HUES6 (cell line): ENCODE results near the gene HOMEZ.
"Not testable (repeated sequence)": the region's sequence is repeated elsewhere in the genome, so short reads cannot be mapped to it uniquely, and the experiment has no call there.

Source experiments
- H3K27ac ChIP-seq: 2 replicates; pipeline ENCODE4 v1.7.0; 2013; ENCODE audit warnings: low read depth, mild to moderate bottlenecking, low read length, inconsistent platforms
- H3K27me3 ChIP-seq: 2 replicates; pipeline ENCODE4 v1.6.1; 2013; ENCODE audit warnings: low read length; ENCODE audit not compliant: control insufficient read depth, insufficient read depth
- H3K36me3 ChIP-seq: 2 replicates; pipeline ENCODE4 v1.6.1; 2013; ENCODE audit warnings: low read length; ENCODE audit not compliant: control insufficient read depth, insufficient read depth
- H3K4me1 ChIP-seq: 2 replicates; pipeline ENCODE4 v1.6.1; 2013; ENCODE audit warnings: low read length; ENCODE audit not compliant: control insufficient read depth, insufficient read depth
- H3K4me3 ChIP-seq: 2 replicates; pipeline ENCODE4 v1.5.1; 2013; ENCODE audit warnings: low read depth, low read length
- H3K9ac ChIP-seq: one replicate; pipeline ENCODE4 v1.6.1; 2013; ENCODE audit warnings: mild to moderate bottlenecking, low read length
- H3K9me3 ChIP-seq: 2 replicates; pipeline ENCODE4 v1.6.1; 2013; ENCODE audit warnings: low read depth, low read length; ENCODE audit not compliant: control insufficient read depth, insufficient read depth

The HOMEZ gene

GRCh38 chr14:23286020-23286901, at the start of gene HOMEZ:
Gene HOMEZ, minus strand, starts transcription at chr14:23286132. Its CDS starts 180 bp downstream, at chr14:23285952.
- Histone ChIP-seq H3K27me3 (peaks cover 42% of the 10 kb centered on the region), H3K4me3 (peak within 1 kb of the TSS; percentile 73), H3K36me3 (no peaks in the 10 kb centered on the region), H3K4me1 (0 out of 2 replicates have a peak, but pooled peaks cover 6% of the 10 kb centered on the region), H3K27ac (peak within 1 kb of the TSS; percentile 63; the same call in 1 of the 2 replicates), H3K9ac (peak within 1 kb of the TSS; percentile 80), H3K9me3 (no peaks in the 10 kb centered on the region)

- Histone ChIP-seq H3K27ac (no peak overlapping the region), H3K9ac (no peak overlapping the region), H3K27me3 (no peaks in the 10 kb centered on the region), H3K36me3 (no peaks in the 10 kb centered on the region), H3K9me3 (peaks cover 23% of the 10 kb centered on the region), H3K4me1 (no peaks in the 10 kb centered on the region), H3K4me3 (no peak overlapping the region)
Measured at GRCh38 chr14:23335623-23336022, 49.7 kb upstream of the HOMEZ start.

DNA sequence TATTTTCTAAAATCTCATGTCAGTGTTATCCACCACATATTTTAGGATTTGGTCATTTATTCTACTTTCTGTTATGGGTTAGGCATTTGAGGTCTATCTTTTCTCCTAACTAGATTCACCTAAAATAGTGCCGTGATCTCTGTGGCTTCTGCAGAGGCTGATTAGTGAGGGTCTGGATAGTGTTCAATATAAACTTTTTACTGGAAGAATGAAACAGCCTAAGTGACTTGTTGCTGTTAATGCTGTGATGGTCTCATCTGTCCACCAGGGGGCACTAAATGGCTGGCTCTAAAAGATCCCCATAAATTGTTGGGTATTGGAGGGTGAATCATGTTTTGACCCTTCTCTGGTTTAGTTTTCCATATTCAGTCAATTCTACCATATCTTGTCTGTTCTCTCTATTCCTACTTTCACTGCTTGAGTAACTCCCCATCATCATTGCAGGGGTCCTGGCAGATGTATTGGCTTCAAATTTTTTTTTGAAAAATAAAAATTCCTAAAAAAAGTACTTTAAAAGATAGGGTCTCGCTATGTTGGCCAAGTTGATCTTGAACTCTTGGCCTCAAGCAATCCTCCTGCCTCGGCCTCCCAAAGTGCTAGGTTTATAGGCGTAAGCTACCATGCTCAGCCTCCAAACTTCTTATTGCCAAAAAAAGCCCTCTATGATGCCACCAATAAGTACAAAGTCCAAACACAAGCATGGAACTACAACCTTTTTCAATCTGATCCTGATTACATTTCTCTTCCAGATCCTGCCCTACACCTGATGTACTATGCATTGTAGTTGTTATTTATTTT, 42.2 kb upstream of the HOMEZ start:
- no peak overlapping the region for H3K4me3 ChIP-seq
- no peaks in the 10 kb centered on the region for H3K27me3 ChIP-seq
- no peak overlapping the region for H3K9ac ChIP-seq
- H3K4me1 ChIP-seq, result no peaks in the 10 kb centered on the region
- no peaks in the 10 kb centered on the region for H3K9me3 ChIP-seq
- H3K27ac ChIP-seq, result no peak overlapping the region
- peaks cover 23% of the 10 kb centered on the region for H3K36me3 ChIP-seq

DNA sequence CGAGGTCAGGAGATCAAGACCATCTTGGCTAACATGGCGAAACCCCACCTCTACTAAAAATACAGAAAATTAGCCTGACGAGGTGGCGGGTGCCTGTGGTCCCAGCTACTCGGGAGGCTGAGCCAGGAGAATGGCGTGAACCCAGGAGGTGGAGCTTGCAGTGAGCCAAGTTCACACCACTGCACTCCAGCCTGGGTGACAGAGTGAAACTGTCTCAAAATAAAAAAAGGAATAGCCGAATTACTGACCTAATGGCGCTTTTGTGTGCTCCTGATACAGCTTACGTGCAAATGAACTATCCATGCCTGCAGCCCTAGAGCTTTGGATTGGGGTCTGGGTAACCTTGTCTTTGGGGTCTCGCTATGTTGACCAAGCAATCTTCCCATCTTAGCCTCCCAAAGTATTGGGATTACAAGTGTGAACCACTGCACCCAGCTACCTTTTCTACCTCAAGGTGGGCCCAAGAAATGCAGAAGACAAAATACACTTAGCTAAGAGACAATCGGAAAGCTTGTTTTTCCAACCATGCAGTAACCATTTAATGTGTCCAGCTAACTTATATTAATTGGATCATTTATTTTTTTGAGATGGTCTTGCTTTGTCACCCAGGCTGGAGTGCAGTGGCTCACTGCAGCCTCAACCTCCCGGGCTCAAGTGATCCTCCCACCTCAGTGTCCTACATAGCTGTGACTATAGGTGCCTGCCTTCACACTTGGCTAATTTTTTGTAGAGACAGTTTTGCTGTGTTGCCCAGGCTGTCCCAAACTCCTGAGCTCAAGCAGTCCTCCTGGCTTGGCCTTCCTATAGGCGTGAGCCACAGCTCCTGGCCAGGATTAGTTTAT, 40.8 kb upstream of the HOMEZ start:
- Histone ChIP-seq H3K27ac (no peak overlapping the region), H3K9ac (no peak overlapping the region), H3K9me3 (no peaks in the 10 kb centered on the region), H3K4me3 (no peak overlapping the region), H3K27me3 (no peaks in the 10 kb centered on the region), H3K4me1 (peaks cover 5% of the 10 kb centered on the region; the same call in 1 of the 2 replicates), H3K36me3 (peaks cover 35% of the 10 kb centered on the region)

- H3K27me3 ChIP-seq, H3K4me3 ChIP-seq, H3K9me3 ChIP-seq, H3K4me1 ChIP-seq, H3K9ac ChIP-seq, H3K27ac ChIP-seq: not testable (repeated sequence)
- peaks cover 35% of the 10 kb centered on the region for H3K36me3 ChIP-seq
Measured at GRCh38 chr14:23325746-23326145, 39.8 kb upstream of the HOMEZ start.

DNA sequence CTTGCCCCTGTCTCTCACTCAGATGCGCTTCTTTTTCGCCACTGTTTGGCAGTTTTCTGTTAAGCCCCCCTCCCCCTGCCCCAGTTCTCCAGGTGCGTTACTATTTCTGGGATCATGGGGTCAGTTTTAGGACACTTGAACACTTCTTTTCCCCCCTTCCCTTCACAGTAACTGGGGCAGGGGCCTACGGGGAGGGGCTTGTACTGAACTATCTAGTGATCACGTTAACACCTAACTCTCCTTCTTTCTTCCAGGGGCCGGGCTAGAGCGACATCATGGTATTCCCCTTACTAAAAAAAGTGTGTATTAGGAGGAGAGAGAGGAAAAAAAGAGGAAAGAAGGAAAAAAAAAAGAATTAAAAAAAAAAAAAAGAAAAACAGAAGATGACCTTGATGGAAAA, 39.1 kb upstream of the HOMEZ start:
- H3K4me3 ChIP-seq, result no peak overlapping the region
- H3K4me1 ChIP-seq, result peaks cover 11% of the 10 kb centered on the region; the same call in 1 of the 2 replicates
- H3K9ac ChIP-seq, result no peak overlapping the region
- no peaks in the 10 kb centered on the region for H3K9me3 ChIP-seq
- H3K27ac ChIP-seq, result no peak overlapping the region
- H3K36me3 ChIP-seq, result peaks cover 35% of the 10 kb centered on the region
- H3K27me3 ChIP-seq, result no peaks in the 10 kb centered on the region

DNA sequence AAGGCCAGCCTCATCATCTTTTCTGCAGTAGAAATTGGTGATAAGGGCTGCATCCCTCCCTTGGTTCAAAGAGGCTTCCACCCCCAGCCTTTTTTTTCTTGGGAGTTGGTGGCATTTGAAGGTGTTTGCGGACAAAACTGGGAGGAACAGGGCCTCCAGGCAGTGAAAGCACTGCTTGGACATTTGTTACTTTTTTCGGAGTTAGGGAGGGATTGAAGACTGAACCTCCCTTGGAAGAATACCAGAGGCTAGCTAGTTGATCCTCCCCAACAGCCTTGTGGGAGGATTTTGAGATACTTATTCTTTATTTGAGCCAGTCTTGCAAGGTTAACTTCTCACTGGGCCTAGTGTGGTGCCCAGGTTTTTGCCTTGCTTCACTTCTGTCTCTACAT, 38.5 kb upstream of the HOMEZ start:
- Histone ChIP-seq H3K9me3 (no peaks in the 10 kb centered on the region), H3K27me3 (no peaks in the 10 kb centered on the region), H3K4me3 (no peak overlapping the region), H3K27ac (no peak overlapping the region), H3K4me1 (peaks cover 13% of the 10 kb centered on the region; the same call in 1 of the 2 replicates), H3K36me3 (peaks cover 35% of the 10 kb centered on the region), H3K9ac (no peak overlapping the region)

- H3K27ac ChIP-seq, result no peak overlapping the region
- peaks cover 13% of the 10 kb centered on the region; the same call in 1 of the 2 replicates for H3K4me1 ChIP-seq
- H3K9ac ChIP-seq, result no peak overlapping the region
- no peaks in the 10 kb centered on the region for H3K27me3 ChIP-seq
- no peaks in the 10 kb centered on the region for H3K9me3 ChIP-seq
- H3K36me3 ChIP-seq, result peaks cover 35% of the 10 kb centered on the region
- H3K4me3 ChIP-seq, result no peak overlapping the region
Measured at GRCh38 chr14:23323838-23324454, 38.0 kb upstream of the HOMEZ start.

DNA sequence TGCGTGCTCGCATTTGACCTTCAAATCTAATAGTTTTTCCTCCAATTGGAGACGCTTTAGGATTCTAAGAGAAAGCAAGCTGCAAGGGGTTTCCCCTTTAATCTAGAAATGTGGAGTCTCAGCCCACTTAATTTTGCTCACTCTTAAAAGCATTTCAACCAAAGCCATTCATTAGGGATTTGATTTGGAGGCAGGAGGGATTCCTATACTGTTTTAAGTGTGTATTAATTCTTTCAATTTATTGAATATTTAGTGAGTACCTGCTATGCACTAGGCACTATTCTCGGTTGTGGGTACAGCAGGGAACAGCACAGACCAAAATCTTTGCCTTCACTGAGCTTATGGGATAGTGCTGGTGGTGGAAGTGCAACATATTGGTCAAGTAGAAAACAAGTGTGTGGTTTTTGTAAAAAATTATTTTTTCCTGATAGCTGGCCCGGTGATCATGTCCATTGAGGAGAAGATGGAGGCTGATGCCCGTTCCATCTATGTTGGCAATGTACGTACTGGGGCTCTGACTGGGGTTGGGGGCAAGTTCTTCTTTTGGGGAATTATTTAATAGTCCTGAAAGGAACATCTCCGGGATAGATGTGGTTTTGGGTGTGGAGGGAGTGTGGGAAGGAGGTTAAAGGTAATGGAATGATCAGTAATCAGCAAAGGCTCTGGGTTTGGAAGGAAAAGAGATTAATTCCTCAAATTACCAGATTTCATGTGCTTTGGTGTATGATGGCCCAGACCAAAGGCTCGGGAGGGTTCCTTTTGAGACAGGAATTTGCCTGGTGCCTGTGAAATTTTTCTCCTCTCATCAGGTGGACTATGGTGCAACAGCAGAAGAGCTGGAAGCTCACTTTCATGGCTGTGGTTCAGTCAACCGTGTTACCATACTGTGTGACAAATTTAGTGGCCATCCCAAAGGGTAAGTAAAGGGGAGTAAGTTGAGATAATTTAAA, 36.9 kb upstream of the HOMEZ start:
- Histone ChIP-seq H3K9me3 (no peaks in the 10 kb centered on the region), H3K4me1 (peaks cover 13% of the 10 kb centered on the region; the same call in 1 of the 2 replicates), H3K36me3 (peaks cover 35% of the 10 kb centered on the region), H3K4me3 (peak overlapping the region; percentile 100), H3K27ac (peak overlapping the region; percentile 94; the same call in 1 of the 2 replicates), H3K9ac (peak overlapping the region; percentile 99), H3K27me3 (no peaks in the 10 kb centered on the region)
